NCI-H187 treated with DMSO at 0.1 percent for 48 hours (cell line): ENCODE measurements around the gene PRDX2.

Source experiments
- DNase-seq: peaks from one replicate; lab custom pipeline; 2025; lab: John Stamatoyannopoulos, UW

Gene PRDX2

GRCh38 chr19:12792051-12792852 is 9.3 kb downstream of the PRDX2 start:
- no peak for DNase-seq

- DNase-seq = no peak
Measured at GRCh38 chr19:12791345-12792050, 10.1 kb downstream of the PRDX2 start, which contains the start of gene JUNB. TSS of gene JUNB (plus strand) at chr19:12791486. CDS start at chr19:12791772, 286 bp downstream.

GRCh38 chr19:12790628-12791344 is 10.8 kb downstream of the PRDX2 start:
- no peak for DNase-seq

GRCh38 chr19:12789904-12790619 is 11.5 kb downstream of the PRDX2 start:
- DNase-seq = no peak

GRCh38 chr19:12789098-12789903 is 12.3 kb downstream of the PRDX2 start:
- no peak for DNase-seq

GRCh38 chr19:12788682-12789097 is 12.9 kb downstream of the PRDX2 start:
- DNase-seq = no peak

GRCh38 chr19:12788042-12788681 is 13.4 kb downstream of the PRDX2 start:
- no peak for DNase-seq

- no peak for DNase-seq
Measured at GRCh38 chr19:12787458-12787857, 14.1 kb downstream of the PRDX2 start.

GRCh38 chr19:12786952-12787351 is 14.6 kb downstream of the PRDX2 start:
- no peak for DNase-seq

GRCh38 chr19:12786141-12786870 is 15.3 kb downstream of the PRDX2 start:
- DNase-seq = no peak

GRCh38 chr19:12785431-12786031 is 16.1 kb downstream of the PRDX2 start:
- DNase-seq = no peak

GRCh38 chr19:12784871-12785430 is 16.6 kb downstream of the PRDX2 start:
- DNase-seq = no peak

GRCh38 chr19:12784394-12784870 is 17.2 kb downstream of the PRDX2 start:
- no peak for DNase-seq

GRCh38 chr19:12783849-12784393 is 17.7 kb downstream of the PRDX2 start:
- DNase-seq = no peak

- no peak for DNase-seq
Measured at GRCh38 chr19:12783291-12783848, 18.2 kb downstream of the PRDX2 start.

- no peak for DNase-seq
Measured at GRCh38 chr19:12782424-12783290, 18.9 kb downstream of the PRDX2 start.

- no peak for DNase-seq
Measured at GRCh38 chr19:12782174-12782423, 19.5 kb downstream of the PRDX2 start.
